RWPE1 (cell line): ENCODE data around the gene ABCA1.
"Not testable (repeated sequence)": the region's sequence is repeated elsewhere in the genome, so short reads cannot be mapped to it uniquely, and the experiment has no call there.

Experiments
- CTCF ChIA-PET: fragments of 350-600 bp; sonication (Branson Sonifier 250); formaldehyde crosslinking; extraction: SDS; loops from one replicate; lab custom pipeline; 2021; lab: Yijun Ruan, JAX
- POLR2A ChIA-PET: fragments of 400-600 bp; formaldehyde crosslinking; extraction: SDS; loops from one replicate; lab custom pipeline; 2020; ENCODE audit warnings: antibody characterized with exemption; ENCODE audit not compliant: low non-redundant PET; lab: Yijun Ruan, JAX
- DNase-seq: peaks from one replicate; pipeline ENCODE4 v3.0.0; 2012; ENCODE audit warnings: low spot score
- H3K27ac ChIP-seq: fragments of 450-650 bp; 2 replicates; pipeline ENCODE4 v1.5.1; 2017
- CTCF ChIP-seq: fragments of 450-650 bp; conservative IDR thresholded peaks from 2 replicates; pipeline ENCODE4 v1.5.1; 2017; ENCODE audit warnings: low read depth, mild to moderate bottlenecking

The ABCA1 gene

GRCh38 chr9:104948277-104948676, 20.3 kb upstream of the ABCA1 start:
- no peak for DNase-seq
- POLR2A ChIA-PET = no interaction called here
- CTCF ChIA-PET = interaction anchor here (0.6 kb wide), 1 partner anchor 206 kb away, joined by 3 read pairs; no protein-coding TSS in a partner anchor
- no peak overlapping the region for H3K27ac ChIP-seq
- TF ChIP-seq CTCF = no peak

GRCh38 chr9:104944871-104945270, 16.9 kb upstream of the ABCA1 start:
- no peak for TF ChIP-seq CTCF
- DNase-seq = no peak
- CTCF ChIA-PET = no interaction called here
- POLR2A ChIA-PET = no interaction called here
- H3K27ac ChIP-seq = no peak overlapping the region

GRCh38 chr9:104944356-104944755, 16.4 kb upstream of the ABCA1 start:
- no peak for TF ChIP-seq CTCF
- H3K27ac ChIP-seq = no peak overlapping the region
- ChIA-PET POLR2A (no interaction called here), CTCF (no interaction called here)
- no peak for DNase-seq

- ChIA-PET CTCF (no interaction called here), POLR2A (no interaction called here)
- no peak for TF ChIP-seq CTCF
- H3K27ac ChIP-seq = no peak overlapping the region
- no peak for DNase-seq
These were observed 13.6 kb upstream of the ABCA1 start for GRCh38 chr9:104941597-104941996.

DNA sequence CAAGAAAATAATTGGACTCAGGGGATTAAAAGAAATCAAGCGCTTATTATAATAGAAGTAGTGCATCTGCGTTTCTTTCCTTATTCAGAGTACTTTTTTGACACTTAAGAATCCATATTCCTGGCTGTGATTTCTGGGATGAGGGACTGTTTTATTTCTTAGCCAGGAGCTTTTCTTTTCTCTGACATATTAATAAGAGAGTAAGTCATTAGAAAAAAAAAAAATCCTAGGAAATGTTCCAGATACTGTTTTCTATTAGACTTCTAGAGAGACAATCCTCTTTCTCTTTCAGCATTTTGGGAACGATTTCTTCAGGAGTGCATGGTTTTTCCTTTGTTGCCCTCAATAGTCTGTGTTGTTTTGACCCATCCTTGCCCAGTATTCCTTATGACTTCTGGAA, 8.3 kb upstream of the ABCA1 start:
- H3K27ac ChIP-seq = no peak overlapping the region
- CTCF ChIA-PET = interaction anchor here (0.6 kb wide), 1 partner anchor 222 kb away, joined by 3 read pairs; no protein-coding TSS in a partner anchor
- DNase-seq = no peak
- TF ChIP-seq CTCF = no peak
- POLR2A ChIA-PET = no interaction called here

DNA sequence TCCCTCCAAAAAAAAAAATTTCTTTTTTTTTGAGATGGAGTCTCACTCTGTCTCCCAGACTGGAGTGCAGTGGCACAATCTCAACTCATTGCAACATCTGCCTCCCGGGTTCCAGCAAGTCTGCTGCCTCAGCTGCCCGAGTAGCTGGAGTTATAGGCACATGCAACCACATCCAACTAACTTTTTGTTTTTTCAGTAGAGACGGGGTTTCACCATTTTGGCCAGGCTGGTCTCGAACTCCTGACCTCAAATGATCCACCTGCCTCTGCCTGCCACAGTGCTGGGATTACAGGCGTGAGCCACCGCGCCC, 7.5 kb upstream of the ABCA1 start:
- POLR2A ChIA-PET, CTCF ChIA-PET, DNase-seq, H3K27ac ChIP-seq: not testable (repeated sequence)

GRCh38 chr9:104934691-104935500, 6.9 kb upstream of the ABCA1 start:
- CTCF ChIA-PET = no interaction called here
- no peak overlapping the region for H3K27ac ChIP-seq
- no peak for TF ChIP-seq CTCF
- no peak for DNase-seq
- POLR2A ChIA-PET = no interaction called here

DNA sequence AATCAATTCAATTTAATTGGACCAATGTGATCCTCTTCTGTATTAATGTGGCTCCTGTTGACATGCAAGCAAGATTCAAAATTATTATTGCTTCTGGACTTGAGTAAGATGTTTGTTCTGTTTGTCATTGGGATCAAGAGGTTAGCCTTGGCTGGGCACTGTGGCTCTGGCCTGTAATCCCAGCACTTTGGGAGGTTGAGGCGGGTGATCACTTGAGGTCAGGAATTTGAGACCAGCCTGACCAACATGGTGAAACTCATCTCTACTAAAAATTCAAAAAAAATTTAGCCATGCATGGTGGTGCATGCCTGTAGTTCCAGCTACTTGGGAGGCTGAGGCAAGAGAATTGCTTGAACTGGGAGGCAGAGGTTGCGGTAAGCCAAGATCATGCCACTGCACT, 5.1 kb upstream of the ABCA1 start:
- POLR2A ChIA-PET = interaction anchor here (0.6 kb wide), 1 partner anchor 14 kb away, joined by 6 read pairs; no protein-coding TSS in a partner anchor
- not testable (repeated sequence) for H3K27ac ChIP-seq, DNase-seq
- CTCF ChIA-PET = interaction anchor here (0.8 kb wide), 1 partner anchor 40 kb away, joined by 5 read pairs; no protein-coding TSS in a partner anchor
